ENCODE results near the gene BNIP5. TPM values are rescaled to one million over a fixed set of nuclear protein-coding genes. Genes with fewer than 3 reads are reported as not detected.

Gene BNIP5
- total RNA-seq, 4 donors from 2014 or later = not detected

DNA sequence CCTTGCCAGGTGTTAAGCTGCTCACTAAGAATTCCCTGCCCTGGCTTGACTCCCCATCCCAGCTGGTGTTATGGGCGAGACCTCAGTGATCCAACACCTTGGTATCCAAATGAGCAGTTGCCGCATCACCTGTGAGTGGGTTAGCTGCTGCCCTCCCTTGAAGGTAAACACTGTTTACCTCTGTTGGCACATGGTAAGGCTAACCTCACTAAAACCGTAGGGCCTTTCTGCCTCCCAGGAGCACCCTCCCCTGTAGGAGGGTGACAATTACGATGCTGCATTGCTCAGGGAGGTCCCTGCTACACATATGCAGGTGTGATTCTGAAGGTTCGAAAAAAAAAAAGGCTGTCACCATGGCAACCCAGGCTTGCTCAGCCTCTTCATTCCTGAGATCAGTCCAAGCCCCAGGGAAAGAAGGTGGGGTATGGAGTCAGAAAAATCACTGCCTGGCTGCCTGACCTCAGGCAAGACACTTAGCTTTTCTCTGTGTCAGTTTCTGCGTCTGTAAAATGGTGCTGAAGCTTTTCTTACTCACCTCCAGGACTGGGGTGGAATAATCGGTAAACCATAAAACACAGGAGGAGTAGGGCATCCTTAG lies 47.3 kb downstream of the BNIP5 start:
- intact Hi-C loops (cut with DNase I) = no loop called here
- Histone ChIP-seq H3K4me3 (no peak overlapping the region), H3K9me3 (no peaks in the 10 kb centered on the region), H3K36me3 (no peaks in the 10 kb centered on the region), H3K27me3 (peaks cover 0 to 42% (median 2%) of the 10 kb centered on the region in 4 donors), H3K27ac (no peak overlapping the region), H3K4me1 (no peaks in the 10 kb centered on the region)
- TF ChIP-seq POLR2A (IDR thresholded peaks at IDR 0.05) = no peak
- TF ChIP-seq, protein P1, sequence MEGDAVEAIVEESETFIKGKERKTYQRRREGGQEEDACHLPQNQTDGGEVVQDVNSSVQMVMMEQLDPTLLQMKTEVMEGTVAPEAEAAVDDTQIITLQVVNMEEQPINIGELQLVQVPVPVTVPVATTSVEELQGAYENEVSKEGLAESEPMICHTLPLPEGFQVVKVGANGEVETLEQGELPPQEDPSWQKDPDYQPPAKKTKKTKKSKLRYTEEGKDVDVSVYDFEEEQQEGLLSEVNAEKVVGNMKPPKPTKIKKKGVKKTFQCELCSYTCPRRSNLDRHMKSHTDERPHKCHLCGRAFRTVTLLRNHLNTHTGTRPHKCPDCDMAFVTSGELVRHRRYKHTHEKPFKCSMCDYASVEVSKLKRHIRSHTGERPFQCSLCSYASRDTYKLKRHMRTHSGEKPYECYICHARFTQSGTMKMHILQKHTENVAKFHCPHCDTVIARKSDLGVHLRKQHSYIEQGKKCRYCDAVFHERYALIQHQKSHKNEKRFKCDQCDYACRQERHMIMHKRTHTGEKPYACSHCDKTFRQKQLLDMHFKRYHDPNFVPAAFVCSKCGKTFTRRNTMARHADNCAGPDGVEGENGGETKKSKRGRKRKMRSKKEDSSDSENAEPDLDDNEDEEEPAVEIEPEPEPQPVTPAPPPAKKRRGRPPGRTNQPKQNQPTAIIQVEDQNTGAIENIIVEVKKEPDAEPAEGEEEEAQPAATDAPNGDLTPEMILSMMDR (IDR thresholded peaks at IDR 0.05) = no peak
- 52 to 59% methylated on average over 4 to 5 of the region's 7 CpGs for WGBS, 2 donors
- DNase-seq = no peak

DNA sequence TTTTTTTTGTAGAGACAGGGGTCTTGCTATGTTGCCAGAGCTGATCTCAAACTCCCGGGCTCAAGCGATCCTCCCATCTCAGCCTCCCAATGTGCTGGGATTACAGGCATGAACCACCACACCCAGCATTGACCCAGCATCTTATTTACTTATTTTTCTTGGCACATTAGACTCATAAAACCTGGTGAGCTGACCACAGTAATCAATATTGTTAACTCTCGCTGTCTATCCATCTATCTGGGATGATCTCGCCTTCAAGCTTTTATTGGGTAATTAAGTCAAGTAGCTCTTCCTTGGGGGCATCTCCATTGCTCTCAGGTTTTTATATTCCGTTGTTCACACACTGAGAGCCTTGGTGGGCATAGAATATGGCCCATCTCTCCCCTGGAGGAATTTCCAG lies 49.8 kb downstream of the BNIP5 start:
- Histone ChIP-seq H3K27ac (no peak overlapping the region), H3K36me3 (no peaks in the 10 kb centered on the region), H3K27me3 (peaks cover 0 to 60% (median 2%) of the 10 kb centered on the region in 4 donors), H3K4me3 (no peak overlapping the region), H3K4me1 (no peaks in the 10 kb centered on the region), H3K9me3 (no peaks in the 10 kb centered on the region)
- 72 to 85% methylated on average over 5 of the region's 5 CpGs for WGBS, 2 donors
- intact Hi-C loops (cut with DNase I) = no loop called here
- TF ChIP-seq, protein P1 (IDR thresholded peaks at IDR 0.05) = no peak
- no peak for TF ChIP-seq POLR2A (IDR thresholded peaks at IDR 0.05)
- no peak for DNase-seq

DNA sequence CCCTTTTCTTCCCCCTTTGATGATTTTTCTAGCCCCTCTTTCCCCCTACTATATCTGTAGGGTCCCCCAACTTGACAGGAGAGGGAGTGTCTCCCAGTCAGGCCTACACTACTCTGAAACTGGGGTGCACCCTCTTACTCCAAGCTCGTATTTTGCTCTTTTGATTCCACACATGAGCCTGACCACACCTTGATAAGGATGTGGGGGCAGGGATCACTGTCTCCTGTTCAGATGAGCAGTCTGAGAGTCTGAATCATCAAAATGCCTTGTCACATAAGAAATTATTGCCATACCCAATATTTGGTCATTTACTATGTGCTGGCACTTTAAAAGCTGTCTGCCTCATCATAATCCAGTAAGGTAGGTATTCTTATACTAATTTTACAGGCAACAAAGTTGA lies 50.9 kb downstream of the BNIP5 start:
- H3K27me3 ChIP-seq = peaks cover 0 to 56% (median 2%) of the 10 kb centered on the region in 4 donors
- intact Hi-C loops (cut with DNase I) = no loop called here
- no peak overlapping the region for H3K4me3 ChIP-seq
- no peaks in the 10 kb centered on the region for H3K4me1 ChIP-seq
- no peaks in the 10 kb centered on the region for H3K36me3 ChIP-seq
- 63 to 73% methylated on average over 1 of the region's 1 CpG for WGBS, 2 donors
- no peak overlapping the region for H3K27ac ChIP-seq
- TF ChIP-seq, protein P1 (IDR thresholded peaks at IDR 0.05) = no peak
- no peak for TF ChIP-seq POLR2A (IDR thresholded peaks at IDR 0.05)
- DNase-seq = no peak
- no peaks in the 10 kb centered on the region for H3K9me3 ChIP-seq

DNA sequence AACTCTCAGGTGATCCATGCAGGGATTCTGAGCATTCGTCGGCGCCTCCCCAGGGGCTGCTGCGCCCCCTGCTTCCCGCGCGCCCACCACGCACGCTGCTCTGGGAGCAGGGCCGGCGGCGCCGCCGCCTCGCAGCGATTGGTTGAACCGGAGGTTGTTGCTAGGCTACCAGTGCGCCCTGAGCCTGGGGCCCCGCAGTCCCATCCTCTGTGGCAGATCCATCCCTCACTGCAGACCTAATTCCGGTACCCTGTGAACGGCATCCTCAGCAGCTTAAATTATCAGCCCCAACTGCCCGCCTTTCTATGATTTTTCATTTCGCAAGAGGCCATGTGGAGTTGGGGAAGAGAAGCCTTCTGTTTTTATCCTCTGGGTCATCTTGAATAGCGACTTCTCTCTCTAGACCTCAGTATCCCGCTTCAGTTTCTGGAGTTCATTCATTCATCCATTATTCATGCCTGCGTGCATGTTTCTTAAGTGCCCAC lies 51.5 kb downstream of the BNIP5 start:
- H3K9me3 ChIP-seq = no peaks in the 10 kb centered on the region
- DNase-seq = no peak
- H3K27me3 ChIP-seq = peaks cover 0 to 57% (median 2%) of the 10 kb centered on the region in 4 donors
- no peaks in the 10 kb centered on the region for H3K4me1 ChIP-seq
- WGBS, 2 donors = 25 to 30% methylated on average over 11 to 25 of the region's 26 CpGs
- no peak overlapping the region for H3K27ac ChIP-seq
- no peaks in the 10 kb centered on the region for H3K36me3 ChIP-seq
- TF ChIP-seq POLR2A (IDR thresholded peaks at IDR 0.05) = no peak
- TF ChIP-seq, protein P1 (IDR thresholded peaks at IDR 0.05) = no peak
- H3K4me3 ChIP-seq = no peak overlapping the region
- intact Hi-C loops (cut with DNase I) = no loop called here

DNA sequence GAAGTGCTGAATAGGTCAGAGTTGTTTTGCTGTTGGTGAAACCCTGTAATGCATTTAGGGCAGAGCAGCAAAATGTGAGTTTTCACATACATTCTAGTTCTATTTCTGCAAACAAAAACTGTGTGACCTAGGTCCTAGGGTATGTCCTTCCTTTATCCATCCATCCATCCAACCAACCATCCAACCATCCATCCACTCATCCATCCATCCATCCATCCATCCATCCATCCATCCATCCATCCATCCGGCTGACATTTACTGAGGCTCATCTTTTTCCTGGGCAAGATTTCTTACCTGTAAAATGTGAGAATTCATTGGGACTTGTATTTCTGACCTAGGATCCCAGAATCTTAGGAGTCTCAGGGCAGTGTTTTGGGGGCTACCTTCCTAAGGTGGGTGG lies 52.3 kb downstream of the BNIP5 start:
- intact Hi-C loops (cut with DNase I) = no loop called here
- 83 to 91% methylated on average over 1 of the region's 1 CpG for WGBS, 2 donors
- DNase-seq = no peak
- H3K4me3 ChIP-seq = no peak overlapping the region
- H3K4me1 ChIP-seq = no peaks in the 10 kb centered on the region
- H3K36me3 ChIP-seq = no peaks in the 10 kb centered on the region
- peaks cover 0 to 63% (median 2%) of the 10 kb centered on the region in 4 donors for H3K27me3 ChIP-seq
- no peak overlapping the region for H3K27ac ChIP-seq
- no peaks in the 10 kb centered on the region for H3K9me3 ChIP-seq
- no peak for TF ChIP-seq POLR2A (IDR thresholded peaks at IDR 0.05)
- TF ChIP-seq, protein P1 (IDR thresholded peaks at IDR 0.05) = no peak

All from esophagus squamous epithelium (tissue), 5 donors.